SU-DHL-6 (cell line): ENCODE results near the gene ATOSB.

Source experiments
- H2AFZ ChIP-seq: fragments of 200-600 bp; sonication (generic); 2 replicates; pipeline ENCODE4 v1.6.1; 2014; ENCODE audit warnings: low read depth, mild to moderate bottlenecking, moderate library complexity, mixed read lengths, antibody characterized with exemption, low read length; ENCODE audit not compliant: severe bottlenecking
- H3F3A ChIP-seq: fragments of 200-600 bp; shearing (Covaris generic); 2 replicates; pipeline ENCODE4 v1.6.0; 2016; ENCODE audit warnings: antibody characterized with exemption, mild to moderate bottlenecking; ENCODE audit not compliant: insufficient read depth
- H3K27ac ChIP-seq: fragments of 200-600 bp; sonication (generic); 2 replicates; pipeline ENCODE4 v1.5.1; 2016; ENCODE audit warnings: low read depth, mild to moderate bottlenecking, low read length, moderate library complexity, mixed read lengths
- H3K27me3 ChIP-seq: fragments of 200-600 bp; sonication (generic), shearing (Covaris generic); 2 replicates; pipeline ENCODE4 v1.6.0; 2014; ENCODE audit warnings: mild to moderate bottlenecking, low read length
- H3K36me3 ChIP-seq: fragments of 200-600 bp; sonication (generic); 2 replicates; pipeline ENCODE4 v1.6.1; 2014; ENCODE audit warnings: mild to moderate bottlenecking, low read length, mixed read lengths
- H3K4me2 ChIP-seq: fragments of 300-600, 200-600 bp; shearing (Covaris generic), sonication (generic); 2 replicates; pipeline ENCODE4 v1.6.0; 2014; ENCODE audit warnings: low read length, low read depth, mild to moderate bottlenecking; ENCODE audit not compliant: poor library complexity, severe bottlenecking
- H3K4me3 ChIP-seq: fragments of 200-600 bp; sonication (generic); 2 replicates; pipeline ENCODE4 v1.5.1; 2014; ENCODE audit warnings: antibody characterized with exemption, low read length, mild to moderate bottlenecking, mixed read lengths; ENCODE audit not compliant: insufficient read depth, poor library complexity, severe bottlenecking
- H3K79me2 ChIP-seq: fragments of 200-600 bp; sonication (generic); 2 replicates; pipeline ENCODE4 v1.6.1; 2014; ENCODE audit warnings: mild to moderate bottlenecking, low read length, moderate library complexity; ENCODE audit not compliant: insufficient read depth
- H3K9ac ChIP-seq: fragments of 200-600 bp; sonication (generic); 2 replicates; pipeline ENCODE4 v1.7.0; 2014; ENCODE audit warnings: mild to moderate bottlenecking, low read length
- H3K9me2 ChIP-seq: fragments of 200-600 bp; sonication (generic); replicated peaks from 2 replicates; pipeline ENCODE4 v1.6.1; 2014; ENCODE audit warnings: low read length; ENCODE audit not compliant: insufficient read depth
- H3K9me3 ChIP-seq: fragments of 200-600 bp; sonication (generic); 2 replicates; pipeline ENCODE4 v1.6.1; 2014; ENCODE audit warnings: low read length, mixed read lengths; ENCODE audit not compliant: insufficient read depth
- H4K20me1 ChIP-seq: fragments of 200-600 bp; sonication (generic); 2 replicates; pipeline ENCODE4 v1.6.1; 2014; ENCODE audit warnings: low read depth, mild to moderate bottlenecking, antibody characterized with exemption, low read length, moderate library complexity, mixed read lengths
- EZH2phosphoT487 ChIP-seq: fragments of 200-600 bp; sonication (generic), shearing (Covaris generic); conservative IDR thresholded peaks from 2 replicates; pipeline ENCODE4 v1.6.1; 2018; ENCODE audit warnings: mild to moderate bottlenecking, antibody characterized with exemption, low read length, moderate library complexity, mixed read lengths
- TF ChIP-seq, protein P1 (sequence below): fragments of 200-600 bp; sonication (generic); IDR thresholded peaks from one replicate; pipeline ENCODE4 v1.5.1; 2017; ENCODE audit warnings: antibody characterized with exemption, mild to moderate bottlenecking, low read length, moderate library complexity; ENCODE audit not compliant: insufficient read depth, poor library complexity, severe bottlenecking

ATOSB gene

DNA sequence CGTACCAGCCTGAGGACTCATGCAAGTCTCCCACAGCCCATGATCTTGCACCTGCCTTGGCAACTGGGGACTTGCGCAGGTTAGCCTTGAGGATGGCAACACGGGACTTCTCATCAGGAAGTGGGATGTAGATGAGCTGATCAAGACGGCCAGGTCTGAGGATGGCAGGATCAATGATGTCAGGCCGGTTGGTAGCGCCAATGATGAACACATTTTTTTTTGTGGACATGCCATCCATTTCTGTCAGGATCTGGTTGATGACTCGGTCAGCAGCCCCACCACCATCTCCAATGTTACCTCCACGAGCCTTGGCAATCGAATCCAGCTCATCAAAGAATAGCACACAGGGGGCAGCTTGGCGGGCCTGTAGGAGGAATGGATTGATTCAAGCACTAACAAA, 56.2 kb downstream of the ATOSB start:
- TF ChIP-seq, protein P1, sequence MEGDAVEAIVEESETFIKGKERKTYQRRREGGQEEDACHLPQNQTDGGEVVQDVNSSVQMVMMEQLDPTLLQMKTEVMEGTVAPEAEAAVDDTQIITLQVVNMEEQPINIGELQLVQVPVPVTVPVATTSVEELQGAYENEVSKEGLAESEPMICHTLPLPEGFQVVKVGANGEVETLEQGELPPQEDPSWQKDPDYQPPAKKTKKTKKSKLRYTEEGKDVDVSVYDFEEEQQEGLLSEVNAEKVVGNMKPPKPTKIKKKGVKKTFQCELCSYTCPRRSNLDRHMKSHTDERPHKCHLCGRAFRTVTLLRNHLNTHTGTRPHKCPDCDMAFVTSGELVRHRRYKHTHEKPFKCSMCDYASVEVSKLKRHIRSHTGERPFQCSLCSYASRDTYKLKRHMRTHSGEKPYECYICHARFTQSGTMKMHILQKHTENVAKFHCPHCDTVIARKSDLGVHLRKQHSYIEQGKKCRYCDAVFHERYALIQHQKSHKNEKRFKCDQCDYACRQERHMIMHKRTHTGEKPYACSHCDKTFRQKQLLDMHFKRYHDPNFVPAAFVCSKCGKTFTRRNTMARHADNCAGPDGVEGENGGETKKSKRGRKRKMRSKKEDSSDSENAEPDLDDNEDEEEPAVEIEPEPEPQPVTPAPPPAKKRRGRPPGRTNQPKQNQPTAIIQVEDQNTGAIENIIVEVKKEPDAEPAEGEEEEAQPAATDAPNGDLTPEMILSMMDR = no peak
- no peak for TF ChIP-seq EZH2phosphoT487
- no peak overlapping the region for H3K4me2 ChIP-seq
- peaks cover 6% of the 10 kb centered on the region; the same call in 1 of the 2 replicates for H3F3A ChIP-seq
- no peak overlapping the region for H3K27ac ChIP-seq
- H3K9me3 ChIP-seq = no peaks in the 10 kb centered on the region
- no peaks in the 10 kb centered on the region for H3K9me2 ChIP-seq
- H2AFZ ChIP-seq = no peak overlapping the region
- H3K9ac ChIP-seq = no peak overlapping the region
- peaks cover 71% of the 10 kb centered on the region for H3K36me3 ChIP-seq
- no peak overlapping the region for H3K4me3 ChIP-seq
- no peaks in the 10 kb centered on the region for H3K79me2 ChIP-seq
- no peaks in the 10 kb centered on the region for H3K27me3 ChIP-seq
- H4K20me1 ChIP-seq = no peaks in the 10 kb centered on the region

DNA sequence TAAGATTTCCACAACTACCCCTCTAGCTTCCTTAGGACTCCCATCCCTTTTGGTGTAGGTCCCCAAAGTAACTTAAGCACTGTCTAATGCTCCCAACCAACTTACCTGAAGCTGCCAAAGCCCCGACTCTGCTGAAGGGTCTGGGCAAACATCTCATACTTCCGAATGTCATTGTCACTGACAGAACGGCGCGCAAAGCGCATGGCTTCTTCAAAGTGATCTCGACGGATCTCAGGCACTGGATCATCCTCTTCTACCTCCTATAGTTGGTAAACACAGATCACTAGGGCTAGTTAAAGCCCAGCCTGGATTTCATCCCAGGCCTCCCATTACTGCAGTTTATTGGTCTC, 58.4 kb downstream of the ATOSB start:
- Histone ChIP-seq H3K27me3 (no peaks in the 10 kb centered on the region), H3K4me2 (no peak overlapping the region), H3K9me3 (no peaks in the 10 kb centered on the region), H3K27ac (no peak overlapping the region), H3K36me3 (peaks cover 49% of the 10 kb centered on the region), H3K79me2 (no peaks in the 10 kb centered on the region), H3F3A (peaks cover 6% of the 10 kb centered on the region; the same call in 1 of the 2 replicates), H4K20me1 (no peaks in the 10 kb centered on the region), H3K9ac (no peak overlapping the region), H3K9me2 (no peaks in the 10 kb centered on the region), H2AFZ (no peak overlapping the region), H3K4me3 (no peak overlapping the region)
- TF ChIP-seq, protein P1 = no peak
- no peak for TF ChIP-seq EZH2phosphoT487

DNA sequence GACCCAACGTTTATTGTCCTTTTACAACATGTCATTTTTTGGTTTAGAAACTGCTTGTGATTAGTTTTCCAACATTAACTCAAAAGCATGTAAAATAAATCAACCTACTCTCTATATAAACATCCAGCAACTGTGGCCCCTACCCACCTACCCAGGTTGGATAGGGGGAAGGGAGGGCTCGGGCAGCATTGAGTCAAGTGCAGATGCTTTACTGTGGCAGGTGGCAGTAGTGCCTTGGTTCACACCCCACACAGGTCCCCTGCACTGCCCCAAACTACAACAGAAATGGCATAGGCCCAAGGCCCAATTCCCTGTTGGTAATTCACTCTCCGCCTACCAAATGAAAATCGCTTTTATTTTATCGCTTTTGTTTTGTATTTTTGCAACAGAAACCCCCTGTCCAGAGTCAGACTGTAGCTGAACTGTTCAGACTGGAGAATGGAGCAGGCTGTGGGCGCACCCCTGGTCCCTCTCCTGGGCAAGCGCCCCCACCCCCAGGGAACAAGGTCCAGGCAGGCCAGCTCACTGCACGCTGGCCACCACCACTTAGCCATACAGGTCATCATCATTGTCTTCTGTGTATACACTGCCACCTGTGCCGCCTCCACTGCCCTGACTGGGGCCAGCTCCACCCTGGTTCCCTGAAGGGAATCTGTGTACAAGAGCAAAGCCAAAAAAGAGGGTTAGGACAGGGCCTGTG, 58.9 kb downstream of the ATOSB start:
- Histone ChIP-seq H3K27me3 (no peaks in the 10 kb centered on the region), H4K20me1 (no peaks in the 10 kb centered on the region), H3F3A (peaks cover 6% of the 10 kb centered on the region; the same call in 1 of the 2 replicates), H3K27ac (no peak overlapping the region), H3K4me2 (no peak overlapping the region), H3K79me2 (no peaks in the 10 kb centered on the region), H3K9me3 (no peaks in the 10 kb centered on the region), H3K9me2 (no peaks in the 10 kb centered on the region), H3K36me3 (peaks cover 45% of the 10 kb centered on the region), H3K9ac (no peak overlapping the region), H2AFZ (no peak overlapping the region), H3K4me3 (no peak overlapping the region)
- TF ChIP-seq, protein P1 = no peak
- TF ChIP-seq EZH2phosphoT487 = no peak
